ENCODE results near the gene NME3.

- no peak for TF ChIP-seq GATA2 (IDR thresholded peaks at IDR 0.05; ENCODE audit: low read depth, low read length)
- TF ChIP-seq GATA3 (IDR thresholded peaks at IDR 0.05; ENCODE audit: low read depth, low read length) = no peak
Observed at GRCh38 chr16:1787322-1788094, 16.2 kb upstream of the NME3 start.
